Measurements from ENCODE around the gene PDSS1.

DNA sequence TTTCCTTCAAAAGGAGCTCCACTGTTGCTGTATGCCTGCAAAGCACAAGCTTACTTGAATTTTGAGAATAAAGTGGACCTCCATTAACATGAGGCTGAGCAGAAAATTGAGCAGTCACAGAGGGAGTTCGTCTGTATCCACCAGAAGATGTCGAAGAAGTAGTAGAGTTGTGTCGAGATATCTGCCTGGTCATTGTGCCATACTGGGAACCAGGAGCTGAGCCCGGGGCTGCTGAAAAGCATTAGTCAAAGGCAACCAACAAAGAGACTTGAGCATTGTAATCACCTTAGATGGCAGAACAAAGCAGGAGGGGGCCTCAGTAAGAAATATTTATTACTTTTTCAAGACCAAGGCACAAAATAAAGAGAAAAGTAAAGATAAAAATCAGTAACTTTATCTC is 61.5 kb downstream of the PDSS1 start:
- TF ChIP-seq SMC3 (conservative IDR thresholded peaks at IDR 0.05; ENCODE audit: poor library complexity) (no peak), EZH2 (IDR thresholded peaks at IDR 0.05; ENCODE audit: borderline replicate concordance, insufficient read depth, low read length, poor library complexity, severe bottlenecking) (no peak), CTCF (IDR thresholded peaks at IDR 0.05; ENCODE audit: poor library complexity, severe bottlenecking) (no peak), RAD21 (conservative IDR thresholded peaks at IDR 0.05) (no peak), REST (IDR thresholded peaks at IDR 0.05; ENCODE audit: borderline replicate concordance) (no peak), EP300 (conservative IDR thresholded peaks at IDR 0.05; ENCODE audit: poor library complexity, severe bottlenecking) (no peak)
